ENCODE data around the gene ANO7. TPM values are rescaled to one million over a fixed set of nuclear protein-coding genes. Genes with fewer than 3 reads are reported as not detected.

The ANO7 gene
- total and polyA plus RNA-seq, 2 of the 13 experiments (the other 11 are each of a cell fraction or from before 2014, with no cell fraction given) = 4.1 to 4.9 TPM

GRCh38 chr2:241224018-241224850 lies 35.8 kb downstream of the ANO7 start (continued):
- no peak for TF ChIP-seq NFE2L1 (CRISPR knock-in tag; IDR thresholded peaks at IDR 0.05; ENCODE audit: borderline replicate concordance)
- no peak; the same call in 1 of the 2 replicates for TF ChIP-seq HMG20B (CRISPR knock-in tag; conservative IDR thresholded peaks at IDR 0.05)
- TF ChIP-seq FOSL2 (CRISPR knock-in tag; IDR thresholded peaks at IDR 0.05) = no peak
- no peak for TF ChIP-seq ZHX1 (CRISPR knock-in tag; IDR thresholded peaks at IDR 0.05; ENCODE audit: low read depth)
- TF ChIP-seq MXI1 (IDR thresholded peaks at IDR 0.05; ENCODE audit: borderline replicate concordance, low read depth, low read length) = no peak
- no peak for TF ChIP-seq ZKSCAN1 (IDR thresholded peaks at IDR 0.05; ENCODE audit: low read length)
- peak; percentile 59 for TF ChIP-seq MED1 (CRISPR knock-in tag; IDR thresholded peaks at IDR 0.05)
- no peak for TF ChIP-seq ZNF3 (CRISPR knock-in tag; IDR thresholded peaks at IDR 0.05)
- TF ChIP-seq ISX (CRISPR knock-in tag; conservative IDR thresholded peaks at IDR 0.05) = no peak
- TF ChIP-seq ZBTB39 (CRISPR knock-in tag; IDR thresholded peaks at IDR 0.05) = no peak; the same call in 1 of the 2 replicates
- peak; percentile 63 for TF ChIP-seq RBFOX2 (IDR thresholded peaks at IDR 0.05; ENCODE audit: low read depth, low read length)
- no peak for TF ChIP-seq GRHL1 (CRISPR knock-in tag; conservative IDR thresholded peaks at IDR 0.05)
- peak; percentile 14 for TF ChIP-seq RAD21 (CRISPR knock-in tag; IDR thresholded peaks at IDR 0.05)
- TF ChIP-seq BRD4 (CRISPR knock-in tag; IDR thresholded peaks at IDR 0.05) = peak; percentile 86; the same call in 1 of the 2 replicates
- TF ChIP-seq ZKSCAN5 (CRISPR knock-in tag; IDR thresholded peaks at IDR 0.05) = no peak
- TF ChIP-seq ZNF343 (CRISPR knock-in tag; IDR thresholded peaks at IDR 0.05) = peak; percentile 97
- peak; percentile 67; the same call in 1 of the 2 replicates for TF ChIP-seq WIZ (CRISPR knock-in tag; IDR thresholded peaks at IDR 0.05)
- TF ChIP-seq SOX6 (IDR thresholded peaks at IDR 0.05) = no peak
- peak; percentile 73 for TF ChIP-seq SOX6 (CRISPR knock-in tag; IDR thresholded peaks at IDR 0.05)
- peak; percentile 57 for TF ChIP-seq ZBTB43 (CRISPR knock-in tag; conservative IDR thresholded peaks at IDR 0.05)
- peak; percentile 5; the same call in 1 of the 2 replicates for TF ChIP-seq JUND (CRISPR knock-in tag; IDR thresholded peaks at IDR 0.05)
- TF ChIP-seq ZFP37 (CRISPR knock-in tag; IDR thresholded peaks at IDR 0.05; ENCODE audit: borderline replicate concordance) = no peak
